ENCODE data around the gene FBXO44. TPM values are rescaled to one million over a fixed set of nuclear protein-coding genes. Genes with fewer than 3 reads are reported as not detected.

The FBXO44 gene
- total RNA-seq, 6 donors from 2014 or later: 14.7 to 114 (median 18.0) TPM

- ATAC-seq (ENCODE audit: low FRiP score in 2 of 2) (no peak), DNase-seq (no peak)
- WGBS, 2 donors: 60 to 71% methylated on average over 8 of the region's 8 CpGs
- Histone ChIP-seq H3K27ac (no peak overlapping the region), H3K27me3 (peaks cover 0 to 9% (median 0%) of the 10 kb centered on the region in 4 donors), H3K36me3 (no peaks in the 10 kb centered on the region), H3K4me3 (no peak overlapping the region), H3K9me3 (no peaks in the 10 kb centered on the region), H3K4me1 (peaks cover 0 to 6% (median 0%) of the 10 kb centered on the region in 4 donors)
- no peak for TF ChIP-seq POLR2A (IDR thresholded peaks at IDR 0.05)
- no peak for TF ChIP-seq CTCF (IDR thresholded peaks at IDR 0.05)
- TF ChIP-seq EP300 (IDR thresholded peaks at IDR 0.05): no peak
Measured at GRCh38 chr1:11703357-11704193, 48.9 kb downstream of the FBXO44 start.

DNA sequence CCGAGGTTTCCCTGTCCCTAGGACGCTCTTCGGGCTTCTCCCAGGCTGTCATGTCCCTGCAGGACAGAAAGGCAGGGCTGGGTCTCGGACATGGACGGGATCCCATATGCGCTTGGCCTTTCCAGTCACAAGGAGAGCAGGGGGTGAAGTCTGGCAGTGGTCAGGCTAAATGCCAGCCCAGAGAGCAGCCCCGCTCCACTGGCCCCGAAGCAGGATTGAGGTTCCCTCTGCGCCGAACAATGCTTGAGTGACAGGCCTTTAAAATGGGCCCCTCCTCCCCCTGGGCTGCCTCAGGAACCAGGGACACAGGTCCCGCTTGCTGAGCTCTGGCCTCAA, 49.5 kb downstream of the FBXO44 start:
- 58 to 71% methylated on average over 11 of the region's 11 CpGs for WGBS, 2 donors
- Histone ChIP-seq H3K27ac (no peak overlapping the region), H3K4me3 (no peak overlapping the region), H3K9me3 (no peaks in the 10 kb centered on the region), H3K27me3 (peaks cover 0 to 9% (median 0%) of the 10 kb centered on the region in 4 donors), H3K4me1 (peaks cover 0 to 6% (median 0%) of the 10 kb centered on the region in 4 donors), H3K36me3 (no peaks in the 10 kb centered on the region)
- no peak for ATAC-seq (ENCODE audit: low FRiP score in 2 of 2)
- no peak for TF ChIP-seq POLR2AphosphoS5 (IDR thresholded peaks at IDR 0.05)
- no peak for TF ChIP-seq POLR2A (IDR thresholded peaks at IDR 0.05)
- no peak for TF ChIP-seq EP300 (IDR thresholded peaks at IDR 0.05)
- TF ChIP-seq CTCF (IDR thresholded peaks at IDR 0.05): no peak
- no peak for DNase-seq

DNA sequence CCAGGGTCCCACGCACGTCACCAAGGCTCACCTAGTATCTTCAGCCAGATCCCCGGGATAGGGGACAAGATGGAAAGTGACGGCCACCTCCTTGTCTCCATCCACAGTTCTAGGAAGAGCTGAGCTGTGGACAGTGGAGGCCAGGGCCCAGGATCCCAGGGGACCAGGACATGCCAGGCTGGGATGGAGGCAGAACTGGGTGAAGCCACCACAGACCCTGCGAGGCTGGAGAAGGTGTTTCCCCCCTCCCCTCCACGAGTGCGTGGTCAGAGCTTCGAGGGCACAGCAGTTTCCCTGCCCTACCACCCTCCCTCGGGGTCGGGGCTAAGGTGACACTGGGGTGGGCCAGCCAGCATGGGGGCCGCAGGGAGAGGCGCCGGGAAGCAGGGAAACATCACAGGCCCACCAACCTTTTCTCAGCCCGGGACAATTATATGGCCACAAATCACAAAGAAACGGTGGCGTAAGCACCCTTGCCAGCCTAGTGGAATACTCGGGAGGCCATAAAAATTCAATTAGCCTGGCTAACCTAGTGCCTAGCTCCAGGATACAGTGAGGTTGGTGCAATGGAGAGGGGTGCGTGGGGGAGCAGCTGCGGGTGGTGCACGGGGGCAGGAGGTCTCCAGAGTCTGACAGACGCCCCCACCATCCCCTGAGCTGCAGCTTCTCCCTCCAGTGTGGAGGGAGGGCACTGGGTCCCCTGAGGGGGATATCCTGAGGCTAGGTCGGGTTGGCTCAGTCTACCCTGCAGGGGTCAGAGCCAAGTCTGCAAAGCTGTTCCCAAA, 50.2 kb downstream of the FBXO44 start:
- no peak for ATAC-seq (ENCODE audit: low FRiP score in 2 of 2)
- H3K27ac ChIP-seq: no peak overlapping the region
- peaks cover 0 to 6% (median 0%) of the 10 kb centered on the region in 4 donors for H3K4me1 ChIP-seq
- no peaks in the 10 kb centered on the region for H3K9me3 ChIP-seq
- peaks cover 0 to 9% (median 0%) of the 10 kb centered on the region in 4 donors for H3K27me3 ChIP-seq
- 62 to 80% methylated on average over 13 to 22 of the region's 22 CpGs for WGBS, 2 donors
- TF ChIP-seq EP300 (IDR thresholded peaks at IDR 0.05) (no peak), POLR2AphosphoS5 (IDR thresholded peaks at IDR 0.05) (no peak), POLR2A (IDR thresholded peaks at IDR 0.05) (no peak)
- no peak overlapping the region for H3K4me3 ChIP-seq
- H3K36me3 ChIP-seq: no peaks in the 10 kb centered on the region
- DNase-seq: no peak

DNA sequence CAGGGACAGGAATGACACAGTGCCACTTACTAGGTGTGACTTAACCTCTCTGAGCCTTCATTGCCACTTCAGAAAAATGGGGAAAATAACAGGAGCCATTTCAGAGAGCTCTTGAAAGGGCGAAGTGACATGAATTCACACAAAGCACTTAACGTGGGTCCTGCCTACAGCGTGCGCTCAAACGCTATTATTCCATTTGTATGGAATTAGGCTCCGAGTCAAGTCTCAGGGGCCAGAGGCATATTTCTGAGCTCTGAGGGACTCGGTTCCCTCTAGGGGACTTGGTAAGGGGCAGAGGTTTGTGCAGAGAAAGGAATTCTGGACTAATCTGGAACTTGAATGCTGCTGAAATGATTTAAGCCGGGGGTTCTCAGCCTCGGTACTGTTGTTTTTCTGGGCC, 50.9 kb downstream of the FBXO44 start:
- WGBS, 2 donors: 82 to 86% methylated on average over 9 of the region's 9 CpGs
- Histone ChIP-seq H3K9me3 (no peaks in the 10 kb centered on the region), H3K27ac (no peak overlapping the region), H3K27me3 (peaks cover 0 to 6% (median 0%) of the 10 kb centered on the region in 4 donors), H3K4me3 (no peak overlapping the region), H3K36me3 (no peaks in the 10 kb centered on the region), H3K4me1 (peaks cover 0 to 6% (median 0%) of the 10 kb centered on the region in 4 donors)
- DNase-seq: no peak
- TF ChIP-seq EP300 (IDR thresholded peaks at IDR 0.05) (no peak), POLR2AphosphoS5 (IDR thresholded peaks at IDR 0.05) (no peak), CTCF (IDR thresholded peaks at IDR 0.05) (no peak), POLR2A (IDR thresholded peaks at IDR 0.05) (no peak)
- ATAC-seq (ENCODE audit: low FRiP score in 2 of 2): no peak

DNA sequence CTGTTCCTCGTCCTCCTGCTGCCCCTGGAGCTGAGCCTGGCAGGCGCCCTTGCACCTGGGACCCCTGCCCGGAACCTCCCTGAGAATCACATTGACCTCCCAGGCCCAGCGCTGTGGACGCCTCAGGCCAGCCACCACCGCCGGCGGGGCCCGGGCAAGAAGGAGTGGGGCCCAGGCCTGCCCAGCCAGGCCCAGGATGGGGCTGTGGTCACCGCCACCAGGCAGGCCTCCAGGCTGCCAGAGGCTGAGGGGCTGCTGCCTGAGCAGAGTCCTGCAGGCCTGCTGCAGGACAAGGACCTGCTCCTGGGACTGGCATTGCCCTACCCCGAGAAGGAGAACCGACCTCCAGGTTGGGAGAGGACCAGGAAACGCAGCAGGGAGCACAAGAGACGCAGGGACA, 51.6 kb downstream of the FBXO44 start:
- ATAC-seq (ENCODE audit: low FRiP score in 2 of 2) (no peak), DNase-seq (no peak)
- Histone ChIP-seq H3K36me3 (no peaks in the 10 kb centered on the region), H3K27me3 (no peaks in the 10 kb centered on the region), H3K9me3 (no peaks in the 10 kb centered on the region), H3K4me1 (peaks cover 0 to 6% (median 0%) of the 10 kb centered on the region in 4 donors), H3K27ac (no peak overlapping the region), H3K4me3 (no peak overlapping the region)
- WGBS, 2 donors: 84 to 91% methylated on average over 4 to 13 of the region's 14 CpGs
- TF ChIP-seq CTCF (IDR thresholded peaks at IDR 0.05) (no peak), POLR2AphosphoS5 (IDR thresholded peaks at IDR 0.05) (no peak), EP300 (IDR thresholded peaks at IDR 0.05) (no peak), POLR2A (IDR thresholded peaks at IDR 0.05) (no peak)

Data from upper lobe of left lung (tissue), 6 donors.